ENCODE results near the gene LMX1A.

DNA sequence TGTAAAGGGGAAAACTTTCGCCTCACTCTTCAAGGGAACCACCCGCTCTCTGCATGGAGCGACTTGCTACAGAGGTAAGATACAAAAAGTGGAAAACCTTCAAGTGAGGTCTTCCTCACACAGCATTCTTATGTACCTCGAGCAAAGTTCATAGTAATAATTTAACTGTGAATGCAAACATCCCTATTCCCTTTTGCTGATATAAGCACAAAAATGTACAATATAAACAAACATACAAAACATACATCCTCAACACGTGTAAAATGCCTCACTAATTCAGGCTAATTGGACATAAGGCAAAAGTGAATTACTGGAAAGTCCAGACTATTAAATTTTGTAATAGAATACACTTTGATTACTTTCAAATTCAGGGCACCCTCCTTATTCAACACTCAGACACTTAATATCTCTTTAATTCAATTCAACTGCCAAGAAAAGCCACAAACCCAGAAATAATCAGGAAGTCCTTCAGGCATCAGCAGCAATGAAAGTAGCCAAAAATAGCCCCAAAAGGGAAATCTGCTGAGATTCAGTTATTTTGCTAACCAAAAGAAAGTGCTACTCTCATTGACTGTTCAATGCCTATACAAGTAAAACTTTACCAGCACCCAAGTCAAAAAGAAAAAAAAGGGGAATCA is 15.2 kb upstream of the LMX1A start:
- TF ChIP-seq, protein P1, sequence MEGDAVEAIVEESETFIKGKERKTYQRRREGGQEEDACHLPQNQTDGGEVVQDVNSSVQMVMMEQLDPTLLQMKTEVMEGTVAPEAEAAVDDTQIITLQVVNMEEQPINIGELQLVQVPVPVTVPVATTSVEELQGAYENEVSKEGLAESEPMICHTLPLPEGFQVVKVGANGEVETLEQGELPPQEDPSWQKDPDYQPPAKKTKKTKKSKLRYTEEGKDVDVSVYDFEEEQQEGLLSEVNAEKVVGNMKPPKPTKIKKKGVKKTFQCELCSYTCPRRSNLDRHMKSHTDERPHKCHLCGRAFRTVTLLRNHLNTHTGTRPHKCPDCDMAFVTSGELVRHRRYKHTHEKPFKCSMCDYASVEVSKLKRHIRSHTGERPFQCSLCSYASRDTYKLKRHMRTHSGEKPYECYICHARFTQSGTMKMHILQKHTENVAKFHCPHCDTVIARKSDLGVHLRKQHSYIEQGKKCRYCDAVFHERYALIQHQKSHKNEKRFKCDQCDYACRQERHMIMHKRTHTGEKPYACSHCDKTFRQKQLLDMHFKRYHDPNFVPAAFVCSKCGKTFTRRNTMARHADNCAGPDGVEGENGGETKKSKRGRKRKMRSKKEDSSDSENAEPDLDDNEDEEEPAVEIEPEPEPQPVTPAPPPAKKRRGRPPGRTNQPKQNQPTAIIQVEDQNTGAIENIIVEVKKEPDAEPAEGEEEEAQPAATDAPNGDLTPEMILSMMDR (conservative IDR thresholded peaks at IDR 0.05): no peak
- TF ChIP-seq ZFX (IDR thresholded peaks at IDR 0.05): no peak
